ENCODE measurements around the gene APIP.
"Not testable (repeated sequence)": the region's sequence is repeated elsewhere in the genome, so short reads cannot be mapped to it uniquely, and the experiment has no call there.

The APIP gene

GRCh38 chr11:34924714-34925113, 8.5 kb upstream of the APIP start:
- DNase-seq: no peak

- no peak for DNase-seq
Observed at GRCh38 chr11:34921156-34921555, 5.0 kb upstream of the APIP start.

- DNase-seq: no peak
Observed at GRCh38 chr11:34916843-34917770, 928 bp upstream of the APIP start.

GRCh38 chr11:34915136-34916014, 804 bp downstream of the APIP start:
- DNase-seq: no peak

- not testable (repeated sequence) for DNase-seq
Observed at GRCh38 chr11:34913556-34913955, 2.6 kb downstream of the APIP start.

GRCh38 chr11:34911676-34912075, 4.5 kb downstream of the APIP start:
- DNase-seq: no peak

GRCh38 chr11:34910817-34911216, 5.4 kb downstream of the APIP start:
- DNase-seq: no peak

GRCh38 chr11:34909955-34910354, 6.2 kb downstream of the APIP start:
- no peak for DNase-seq

- no peak for DNase-seq
Observed at GRCh38 chr11:34909415-34909814, 6.8 kb downstream of the APIP start.

- DNase-seq: no peak
Observed at GRCh38 chr11:34907934-34908593, 8.1 kb downstream of the APIP start.

GRCh38 chr11:34905666-34906065, 10.5 kb downstream of the APIP start:
- DNase-seq: no peak

GRCh38 chr11:34904421-34904955, 11.7 kb downstream of the APIP start:
- DNase-seq: no peak

- DNase-seq: no peak
Observed at GRCh38 chr11:34899633-34900016, 16.6 kb downstream of the APIP start.

- DNase-seq: no peak
Observed at GRCh38 chr11:34898474-34898873, 17.7 kb downstream of the APIP start.

GRCh38 chr11:34897171-34897870, 18.9 kb downstream of the APIP start:
- no peak for DNase-seq

GRCh38 chr11:34896191-34896590, 20.0 kb downstream of the APIP start:
- DNase-seq: not testable (repeated sequence)

GRCh38 chr11:34893416-34893815, 22.8 kb downstream of the APIP start:
- DNase-seq: no peak

- DNase-seq: no peak
Observed at GRCh38 chr11:34891611-34892010, 24.6 kb downstream of the APIP start.

- no peak for DNase-seq
Observed at GRCh38 chr11:34890812-34891211, 25.4 kb downstream of the APIP start.

GRCh38 chr11:34890089-34890488, 26.1 kb downstream of the APIP start:
- DNase-seq: no peak

GRCh38 chr11:34887260-34887659, 28.9 kb downstream of the APIP start:
- DNase-seq: no peak

GRCh38 chr11:34886609-34887008, 29.6 kb downstream of the APIP start:
- DNase-seq: no peak

All from CD4-positive, alpha-beta T cell treated with Interleukin-6 for 4 hours (primary cell).